Upper lobe of left lung (tissue), 4 donors: Measurements from ENCODE around the gene AHI1.

Experiments
- POLR2AphosphoS5 ChIP-seq, 2 donors: sonication (generic); formaldehyde crosslinking; IDR thresholded peaks; one replicate each; pipeline ENCODE4 v1.5.1; 2017; ENCODE audit warnings: antibody characterized with exemption in 2 of 2
- TF ChIP-seq, protein P1 (sequence below), 6 experiments: fragments of 450-650 bp in 4 of 6; fragments of 200-600 bp in 2 of 6; sonication (generic) in 2 of 6; IDR thresholded peaks; one replicate each; pipeline ENCODE4 v1.5.1; 2016 to 2019; ENCODE audit warnings: antibody characterized with exemption in 6 of 6

DNA sequence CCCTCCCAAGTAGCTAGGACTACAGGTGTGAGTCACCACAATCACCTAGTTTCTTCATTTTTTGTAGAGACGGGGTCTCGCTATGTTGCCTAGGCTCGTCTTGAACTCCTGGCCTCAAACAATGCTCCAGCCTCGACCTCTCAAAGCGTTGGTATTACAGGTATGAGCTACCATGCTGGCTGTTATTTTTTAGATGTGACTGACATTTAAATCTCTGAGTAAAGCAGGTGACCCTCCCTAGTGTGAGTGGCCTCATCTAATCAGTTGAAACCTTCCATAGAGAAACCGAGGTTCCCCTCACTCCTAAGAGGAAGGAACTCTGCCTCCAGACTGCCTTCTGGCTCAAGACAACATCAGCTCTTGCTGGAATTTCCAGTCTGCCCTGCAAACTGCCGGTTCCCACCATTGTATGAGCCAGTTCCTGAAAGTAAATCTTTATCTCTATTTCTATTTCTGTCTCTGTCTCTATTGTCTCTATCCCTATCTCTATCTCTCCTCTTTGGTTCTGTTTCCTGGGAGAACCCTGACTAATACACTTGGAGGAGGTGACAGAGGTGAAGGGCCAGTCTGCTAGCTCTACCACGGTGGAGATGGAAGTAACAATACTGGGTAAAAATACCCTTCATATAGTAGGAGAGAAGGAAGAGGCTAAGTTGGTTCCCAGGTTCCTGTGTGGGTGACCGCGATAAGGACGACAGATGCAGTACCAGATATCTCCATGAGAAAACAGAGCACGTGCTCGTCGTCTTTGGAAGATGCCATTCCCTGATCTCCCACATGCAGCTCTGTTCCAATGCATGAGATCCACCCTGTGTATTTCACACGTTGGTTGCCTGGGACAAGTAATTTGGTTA lies 235.4 kb downstream of the AHI1 start:
- TF ChIP-seq, protein P1, sequence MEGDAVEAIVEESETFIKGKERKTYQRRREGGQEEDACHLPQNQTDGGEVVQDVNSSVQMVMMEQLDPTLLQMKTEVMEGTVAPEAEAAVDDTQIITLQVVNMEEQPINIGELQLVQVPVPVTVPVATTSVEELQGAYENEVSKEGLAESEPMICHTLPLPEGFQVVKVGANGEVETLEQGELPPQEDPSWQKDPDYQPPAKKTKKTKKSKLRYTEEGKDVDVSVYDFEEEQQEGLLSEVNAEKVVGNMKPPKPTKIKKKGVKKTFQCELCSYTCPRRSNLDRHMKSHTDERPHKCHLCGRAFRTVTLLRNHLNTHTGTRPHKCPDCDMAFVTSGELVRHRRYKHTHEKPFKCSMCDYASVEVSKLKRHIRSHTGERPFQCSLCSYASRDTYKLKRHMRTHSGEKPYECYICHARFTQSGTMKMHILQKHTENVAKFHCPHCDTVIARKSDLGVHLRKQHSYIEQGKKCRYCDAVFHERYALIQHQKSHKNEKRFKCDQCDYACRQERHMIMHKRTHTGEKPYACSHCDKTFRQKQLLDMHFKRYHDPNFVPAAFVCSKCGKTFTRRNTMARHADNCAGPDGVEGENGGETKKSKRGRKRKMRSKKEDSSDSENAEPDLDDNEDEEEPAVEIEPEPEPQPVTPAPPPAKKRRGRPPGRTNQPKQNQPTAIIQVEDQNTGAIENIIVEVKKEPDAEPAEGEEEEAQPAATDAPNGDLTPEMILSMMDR (IDR thresholded peaks at IDR 0.05), result no peak
- TF ChIP-seq POLR2AphosphoS5 (IDR thresholded peaks at IDR 0.05), result no peak
